Measurements from ENCODE around the gene ERLEC1. TPM values are rescaled to one million over a fixed set of nuclear protein-coding genes. Genes with fewer than 3 reads are reported as not detected.
"Not testable (repeated sequence)": the region's sequence is repeated elsewhere in the genome, so short reads cannot be mapped to it uniquely, and the experiment has no call there.

ERLEC1 gene
- total and polyA plus RNA-seq, 4 donors = 28.8 to 32.0 (median 30.4) TPM

DNA sequence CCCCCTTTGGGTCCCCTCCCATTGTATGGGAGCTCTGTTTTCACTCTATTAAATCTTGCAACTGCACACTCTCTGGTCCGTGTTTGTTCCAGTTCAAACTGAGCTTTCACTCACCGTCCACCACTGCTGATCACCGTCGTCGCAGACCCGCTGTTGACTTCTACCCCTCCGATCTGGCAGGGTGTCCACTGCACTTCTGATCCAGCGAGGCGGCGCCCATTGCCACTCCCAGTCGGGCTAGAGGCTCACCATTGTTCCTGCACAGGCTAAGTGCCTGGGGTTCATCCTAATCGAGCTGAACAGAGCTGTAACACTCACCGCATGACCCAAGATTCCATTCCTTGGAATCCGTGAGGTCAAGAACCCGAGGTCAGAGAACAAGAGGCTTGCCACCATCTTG, 30.2 kb upstream of the ERLEC1 start (continued):
- TF ChIP-seq ZBTB33 (IDR thresholded peaks at IDR 0.05) (no peak), RAD21 (IDR thresholded peaks at IDR 0.05) (no peak), SP1 (IDR thresholded peaks at IDR 0.05) (no peak), NR2F2 (IDR thresholded peaks at IDR 0.05) (no peak), FOXA2 (IDR thresholded peaks at IDR 0.05) (no peak), EGR1 (IDR thresholded peaks at IDR 0.05; ENCODE audit: low read depth in 2 of 2) (no peak), RXRA (IDR thresholded peaks at IDR 0.05) (no peak)

- WGBS = 99% methylated on average over 14 of the region's 14 CpGs
- not testable (repeated sequence) for H3K4me1 ChIP-seq (ENCODE audit: control insufficient read depth in 4 of 4, insufficient read depth in 4 of 4, low read length in 3 of 4); H3K36me3 ChIP-seq (ENCODE audit: control insufficient read depth in 4 of 4, insufficient read depth in 3 of 4, low read depth in 1 of 4, low read length in 3 of 4); H3K9me3 ChIP-seq (ENCODE audit: control insufficient read depth in 4 of 4, low read length in 3 of 4); H3K27me3 ChIP-seq (ENCODE audit: control insufficient read depth in 4 of 4, insufficient read depth in 4 of 4, low read length in 3 of 4); H3K27ac ChIP-seq (ENCODE audit: low read depth in 1 of 2, low read length in 2 of 2); H3K4me3 ChIP-seq (ENCODE audit: low read depth in 1 of 3, low read length in 3 of 3); H3K9ac ChIP-seq (ENCODE audit: low read depth in 1 of 2, low read length in 2 of 2); DNase-seq (ENCODE audit: low spot score)
Measured at GRCh38 chr2:53757206-53757605, 29.6 kb upstream of the ERLEC1 start.

DNA sequence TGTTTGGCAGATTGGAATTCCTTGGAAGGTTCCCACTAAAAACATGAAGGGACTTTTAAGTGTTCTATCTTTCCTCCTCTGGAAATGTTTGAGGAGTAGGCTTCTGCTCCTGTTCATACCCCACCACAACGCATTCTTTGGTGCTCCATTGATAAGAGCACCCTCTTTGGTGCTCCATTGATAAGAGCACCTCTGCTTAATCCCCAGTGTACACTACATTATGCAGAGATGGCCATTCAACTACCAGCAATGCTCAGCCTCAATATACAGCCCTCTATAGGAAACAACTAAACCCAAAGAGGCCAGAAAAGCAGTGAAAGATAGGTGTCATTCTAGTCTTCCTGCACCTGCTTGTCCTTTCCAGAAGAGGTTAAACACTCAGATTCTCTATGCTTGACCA, 21.1 kb upstream of the ERLEC1 start:
- Histone ChIP-seq H3K27ac (ENCODE audit: low read depth in 1 of 2, low read length in 2 of 2) (no peak overlapping the region), H3K9me3 (ENCODE audit: control insufficient read depth in 4 of 4, low read length in 3 of 4) (no peaks in the 10 kb centered on the region), H3K4me1 (ENCODE audit: control insufficient read depth in 4 of 4, insufficient read depth in 4 of 4, low read length in 3 of 4) (peaks cover 0 to 8% (median 4%) of the 10 kb centered on the region in 4 donors), H3K9ac (ENCODE audit: low read depth in 1 of 2, low read length in 2 of 2) (no peak overlapping the region), H3K4me3 (ENCODE audit: low read depth in 1 of 3, low read length in 3 of 3) (no peak overlapping the region), H3K36me3 (ENCODE audit: control insufficient read depth in 4 of 4, insufficient read depth in 3 of 4, low read depth in 1 of 4, low read length in 3 of 4) (peaks cover 3 to 9% (median 5%) of the 10 kb centered on the region in 4 donors), H3K27me3 (ENCODE audit: control insufficient read depth in 4 of 4, insufficient read depth in 4 of 4, low read length in 3 of 4) (no peaks in the 10 kb centered on the region)
- no peak for DNase-seq (ENCODE audit: low spot score)
- 100% methylated on average over 1 of the region's 1 CpG for WGBS
- no peak for TF ChIP-seq JUND (IDR thresholded peaks at IDR 0.05)
- TF ChIP-seq, protein P1, sequence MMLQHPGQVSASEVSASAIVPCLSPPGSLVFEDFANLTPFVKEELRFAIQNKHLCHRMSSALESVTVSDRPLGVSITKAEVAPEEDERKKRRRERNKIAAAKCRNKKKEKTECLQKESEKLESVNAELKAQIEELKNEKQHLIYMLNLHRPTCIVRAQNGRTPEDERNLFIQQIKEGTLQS (IDR thresholded peaks at IDR 0.05) = no peak
- no peak for TF ChIP-seq SP1 (IDR thresholded peaks at IDR 0.05)
- no peak for TF ChIP-seq ZBTB33 (IDR thresholded peaks at IDR 0.05)
- TF ChIP-seq YY1 (IDR thresholded peaks at IDR 0.05) = no peak
- TF ChIP-seq RAD21 (IDR thresholded peaks at IDR 0.05) = no peak
- TF ChIP-seq, protein P2, sequence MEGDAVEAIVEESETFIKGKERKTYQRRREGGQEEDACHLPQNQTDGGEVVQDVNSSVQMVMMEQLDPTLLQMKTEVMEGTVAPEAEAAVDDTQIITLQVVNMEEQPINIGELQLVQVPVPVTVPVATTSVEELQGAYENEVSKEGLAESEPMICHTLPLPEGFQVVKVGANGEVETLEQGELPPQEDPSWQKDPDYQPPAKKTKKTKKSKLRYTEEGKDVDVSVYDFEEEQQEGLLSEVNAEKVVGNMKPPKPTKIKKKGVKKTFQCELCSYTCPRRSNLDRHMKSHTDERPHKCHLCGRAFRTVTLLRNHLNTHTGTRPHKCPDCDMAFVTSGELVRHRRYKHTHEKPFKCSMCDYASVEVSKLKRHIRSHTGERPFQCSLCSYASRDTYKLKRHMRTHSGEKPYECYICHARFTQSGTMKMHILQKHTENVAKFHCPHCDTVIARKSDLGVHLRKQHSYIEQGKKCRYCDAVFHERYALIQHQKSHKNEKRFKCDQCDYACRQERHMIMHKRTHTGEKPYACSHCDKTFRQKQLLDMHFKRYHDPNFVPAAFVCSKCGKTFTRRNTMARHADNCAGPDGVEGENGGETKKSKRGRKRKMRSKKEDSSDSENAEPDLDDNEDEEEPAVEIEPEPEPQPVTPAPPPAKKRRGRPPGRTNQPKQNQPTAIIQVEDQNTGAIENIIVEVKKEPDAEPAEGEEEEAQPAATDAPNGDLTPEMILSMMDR (IDR thresholded peaks at IDR 0.05; ENCODE audit: low read depth, low read length, missing input control) = no peak
- TF ChIP-seq MAX (IDR thresholded peaks at IDR 0.05) = no peak
- TF ChIP-seq GABPA (IDR thresholded peaks at IDR 0.05 in 1 of 2, conservative IDR thresholded peaks at IDR 0.05 in 1 of 2) = no peak
- no peak for TF ChIP-seq HNF4A (conservative IDR thresholded peaks at IDR 0.05)
- no peak for TF ChIP-seq FOXA2 (IDR thresholded peaks at IDR 0.05)
- TF ChIP-seq TAF1 (conservative IDR thresholded peaks at IDR 0.05) = no peak
- no peak for TF ChIP-seq HNF4G (IDR thresholded peaks at IDR 0.05)
- TF ChIP-seq NR2F2 (IDR thresholded peaks at IDR 0.05) = no peak
- TF ChIP-seq, protein P3, sequence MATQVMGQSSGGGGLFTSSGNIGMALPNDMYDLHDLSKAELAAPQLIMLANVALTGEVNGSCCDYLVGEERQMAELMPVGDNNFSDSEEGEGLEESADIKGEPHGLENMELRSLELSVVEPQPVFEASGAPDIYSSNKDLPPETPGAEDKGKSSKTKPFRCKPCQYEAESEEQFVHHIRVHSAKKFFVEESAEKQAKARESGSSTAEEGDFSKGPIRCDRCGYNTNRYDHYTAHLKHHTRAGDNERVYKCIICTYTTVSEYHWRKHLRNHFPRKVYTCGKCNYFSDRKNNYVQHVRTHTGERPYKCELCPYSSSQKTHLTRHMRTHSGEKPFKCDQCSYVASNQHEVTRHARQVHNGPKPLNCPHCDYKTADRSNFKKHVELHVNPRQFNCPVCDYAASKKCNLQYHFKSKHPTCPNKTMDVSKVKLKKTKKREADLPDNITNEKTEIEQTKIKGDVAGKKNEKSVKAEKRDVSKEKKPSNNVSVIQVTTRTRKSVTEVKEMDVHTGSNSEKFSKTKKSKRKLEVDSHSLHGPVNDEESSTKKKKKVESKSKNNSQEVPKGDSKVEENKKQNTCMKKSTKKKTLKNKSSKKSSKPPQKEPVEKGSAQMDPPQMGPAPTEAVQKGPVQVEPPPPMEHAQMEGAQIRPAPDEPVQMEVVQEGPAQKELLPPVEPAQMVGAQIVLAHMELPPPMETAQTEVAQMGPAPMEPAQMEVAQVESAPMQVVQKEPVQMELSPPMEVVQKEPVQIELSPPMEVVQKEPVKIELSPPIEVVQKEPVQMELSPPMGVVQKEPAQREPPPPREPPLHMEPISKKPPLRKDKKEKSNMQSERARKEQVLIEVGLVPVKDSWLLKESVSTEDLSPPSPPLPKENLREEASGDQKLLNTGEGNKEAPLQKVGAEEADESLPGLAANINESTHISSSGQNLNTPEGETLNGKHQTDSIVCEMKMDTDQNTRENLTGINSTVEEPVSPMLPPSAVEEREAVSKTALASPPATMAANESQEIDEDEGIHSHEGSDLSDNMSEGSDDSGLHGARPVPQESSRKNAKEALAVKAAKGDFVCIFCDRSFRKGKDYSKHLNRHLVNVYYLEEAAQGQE (IDR thresholded peaks at IDR 0.05) = no peak
- TF ChIP-seq RXRA (IDR thresholded peaks at IDR 0.05) = no peak
- TF ChIP-seq EGR1 (IDR thresholded peaks at IDR 0.05; ENCODE audit: low read depth in 2 of 2) = no peak
- no peak for TF ChIP-seq FOXA1 (IDR thresholded peaks at IDR 0.05)

Measured in liver (tissue), 9 donors.